GM12878 (cell line): Measurements from ENCODE around the gene UNC80. TPM values are rescaled to one million over a fixed set of nuclear protein-coding genes. Genes with fewer than 3 reads are reported as not detected.

Experiments used
- ATAC-seq: fragments of 200-7000 bp; cut with Tn5 transposase; 3 replicates; pipeline ENCODE4 v1.9.1; 2020; ENCODE audit warnings: mild to moderate bottlenecking, moderate library complexity
- BruUV-seq: library from RNA; stranded (reverse); fragments of 400-500 nt; replicated peaks from 2 replicates; lab custom pipeline; 2021; lab: Mats Ljungman, UMichigan
- CTCF ChIA-PET: fragments of 300-600 bp; sonication (Branson Sonifier 250); formaldehyde crosslinking; extraction: SDS; loops from one replicate; lab custom pipeline; 2021; ENCODE audit warnings: inconsistent platforms; lab: Yijun Ruan, JAX
- POLR2A ChIA-PET: fragments of 350-600 bp; formaldehyde crosslinking; extraction: SDS; loops from one replicate; lab custom pipeline; 2021; ENCODE audit warnings: inconsistent platforms; lab: Charles Lee
- RAD21 ChIA-PET: fragments of 300-600 bp; sonication (Branson Sonifier 250); formaldehyde crosslinking; loops from one replicate; lab custom pipeline; 2023; ENCODE audit warnings: antibody characterized with exemption; ENCODE audit not compliant: unreplicated experiment; lab: Charles Lee
- SMC1A ChIA-PET: fragments of 300-600 bp; sonication (Branson Sonifier 250); formaldehyde crosslinking; loops from one replicate; lab custom pipeline; 2023; ENCODE audit not compliant: unreplicated experiment, uncharacterized antibody; lab: Charles Lee
- DNase-seq: peaks from one replicate; pipeline ENCODE4 v3.0.0-alpha.2; 2011; ENCODE audit warnings: low read depth, low spot score
- FAIRE-seq: peaks from 3 replicates; lab custom pipeline; 2011; peaks lifted over from hg19 to GRCh38; lab: Jason Lieb, UNC
- H2AFZ ChIP-seq: 2 replicates; pipeline ENCODE4 v1.6.0; 2011; ENCODE audit warnings: low read depth, low read length, control low read depth; ENCODE audit not compliant: control insufficient read depth
- H3K27ac ChIP-seq: 2 replicates; pipeline ENCODE4 v1.5.1; 2011; ENCODE audit warnings: control low read depth; ENCODE audit not compliant: control insufficient read depth, insufficient read depth
- H3K27me3 ChIP-seq, 2 experiments: replicated peaks in 1 of 2; 2 replicates each; pipeline versions ENCODE4 v1.6.0 to v1.6.1; 2011; ENCODE audit warnings: low read length in 1 of 2; ENCODE audit not compliant: control insufficient read depth in 2 of 2, insufficient read depth in 2 of 2
- H3K36me3 ChIP-seq, 2 experiments: 2 replicates each; pipeline ENCODE4 v1.5.1; 2011; ENCODE audit warnings: low read length in 1 of 2; ENCODE audit not compliant: control insufficient read depth in 2 of 2, insufficient read depth in 2 of 2
- H3K4me1 ChIP-seq: 2 replicates; pipeline ENCODE4 v1.6.1; 2011; ENCODE audit warnings: mild to moderate bottlenecking, low read length, moderate library complexity, mixed read lengths; ENCODE audit not compliant: control insufficient read depth, insufficient read depth
- H3K4me2 ChIP-seq: 2 replicates; pipeline ENCODE4 v1.6.0; 2011; ENCODE audit warnings: control low read depth; ENCODE audit not compliant: control insufficient read depth, insufficient read depth
- H3K4me3 ChIP-seq: fragments of 200-600 bp; sonication (generic); 2 replicates; pipeline ENCODE4 v1.5.1; 2016
- H3K79me2 ChIP-seq: 2 replicates; pipeline ENCODE4 v1.6.0; 2011; ENCODE audit warnings: low read length; ENCODE audit not compliant: control insufficient read depth, insufficient read depth
- H3K9ac ChIP-seq: 2 replicates; pipeline ENCODE4 v1.8.0; 2011; ENCODE audit warnings: low read length, control low read depth, mixed read lengths; ENCODE audit not compliant: control insufficient read depth, insufficient read depth
- H3K9me3 ChIP-seq: replicated peaks from 3 replicates; pipeline ENCODE4 v1.5.1; 2011; ENCODE audit warnings: mild to moderate bottlenecking, low read length; ENCODE audit not compliant: control insufficient read depth, insufficient read depth
- H4K20me1 ChIP-seq: 2 replicates; pipeline ENCODE4 v1.6.0; 2011; ENCODE audit not compliant: control insufficient read depth, insufficient read depth
- CREM ChIP-seq: IDR thresholded peaks from 2 replicates; pipeline ENCODE4 v1.6.1; 2014; ENCODE audit warnings: antibody characterized with exemption, low read depth
- MYC ChIP-seq: IDR thresholded peaks from 2 replicates; pipeline ENCODE4 v1.6.1; 2011; ENCODE audit warnings: mild to moderate bottlenecking, low read length, moderate library complexity, inconsistent platforms; ENCODE audit not compliant: insufficient read depth, insufficient replicate concordance, insufficient read length, severe bottlenecking
- NFYB ChIP-seq: IDR thresholded peaks from 2 replicates; pipeline ENCODE4 v1.6.1; 2011; ENCODE audit warnings: low read depth, mild to moderate bottlenecking, low read length, improper control_type of control experiment, moderate library complexity; ENCODE audit not compliant: insufficient read depth
- PML ChIP-seq: IDR thresholded peaks from 2 replicates; pipeline ENCODE4 v1.6.1; 2012; ENCODE audit warnings: low read length, inconsistent platforms
- SP1 ChIP-seq: IDR thresholded peaks from one replicate; pipeline ENCODE4 v1.6.1; 2011; ENCODE audit warnings: low read depth, low read length
- TCF3 ChIP-seq: IDR thresholded peaks from 2 replicates; pipeline ENCODE4 v1.6.1; 2012; ENCODE audit warnings: low read depth, mild to moderate bottlenecking, low read length, borderline replicate concordance; ENCODE audit not compliant: insufficient read depth
- WGBS: methylation state at CpG from one replicate; pipeline ENCODE4 v1.1.6; 2016; ENCODE audit warnings: low lambda C conversion rate; ENCODE audit not compliant: insufficient replicate concordance, insufficient coverage; ENCODE audit errors: missing lambda C conversion rate; 5-methylcytosine and 5-hydroxymethylcytosine counted together
- in situ Hi-C: fragments of 300-500 bp; cut with MboI; formaldehyde crosslinking; loops from 9 replicates; pipeline ENCODE4 v1.14.3; 2018; ENCODE audit warnings: mixed read lengths
- intact Hi-C: fragments of 100-400 bp; cut with micrococcal nuclease; formaldehyde crosslinking; loops from one replicate; pipeline ENCODE4 v1.14.2; 2022; ENCODE audit not compliant: unreplicated experiment
- polyA plus RNA-seq, 11 experiments: library from polyadenylated mRNA; depleted of rRNA in 4 of 11; unstranded in 6 of 11; stranded (reverse) in 5 of 11; fragments of >200 nt; fragmentation: Nextera tagmentation in 4 of 11; fragmentation: Illumina TruSeq in 1 of 11; extraction: Ambion mirVana in 4 of 11; extraction: Trizol in 1 of 11; gene quantifications; 1 replicate in 1 of 11; 2 replicates in 10 of 11; pipeline versions ENCODE4 v1.2.1 to v1.2.3, GENCODE V29; 2011 to 2016; ENCODE audit warnings: inconsistent platforms in 2 of 11, missing spikeins in 2 of 11, low read depth in 1 of 11
- total RNA-seq, 4 experiments: library from RNA; depleted of rRNA in 3 of 4; stranded (reverse); fragments of >200 nt in 3 of 4; fragmentation: Illumina TruSeq in 1 of 4; extraction: Trizol in 1 of 4; gene quantifications; 2 replicates each; pipeline versions ENCODE4 v1.2.1 to v1.2.3, GENCODE V29; 2013 to 2021
- TF ChIP-seq, protein P1 (sequence below): fragments of 450-650 bp; IDR thresholded peaks from 2 replicates; pipeline ENCODE4 v1.6.1; 2016; ENCODE audit warnings: mild to moderate bottlenecking
- TF ChIP-seq, protein P2 (sequence below): IDR thresholded peaks from 2 replicates; pipeline ENCODE4 v1.6.1; 2012; ENCODE audit warnings: low read length, inconsistent platforms

The UNC80 gene
- total and polyA plus RNA-seq, 10 of the 15 experiments (the other 5 are each of a cell fraction or from before 2014, with no cell fraction given): not detected

DNA sequence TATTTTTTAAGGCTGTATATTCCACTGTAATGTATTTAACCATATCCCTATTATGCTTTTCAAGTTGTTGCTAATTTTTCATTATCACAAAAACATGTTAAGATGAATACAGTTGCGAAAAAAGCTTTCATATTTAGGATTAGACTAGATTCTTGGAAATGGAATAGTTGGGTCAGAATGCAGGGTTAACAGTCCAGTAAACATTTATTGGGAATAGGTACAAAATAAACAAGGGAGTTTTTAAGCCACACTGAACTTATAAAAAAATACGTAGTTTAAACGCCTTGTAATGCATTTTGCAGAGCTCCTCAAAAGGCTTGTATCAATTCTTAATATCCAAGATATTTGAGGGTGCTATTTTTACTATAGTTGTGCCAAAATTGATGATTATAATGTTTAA, 266.4 kb downstream of the UNC80 start:
- Histone ChIP-seq H3K9ac (no peak overlapping the region), H3K4me3 (no peak overlapping the region), H2AFZ (no peak overlapping the region), H3K4me1 (no peaks in the 10 kb centered on the region), H3K36me3 (0 out of 4 replicates have a peak, but pooled peaks cover 0 to 3% of the 10 kb centered on the region in 2 experiments), H3K79me2 (no peaks in the 10 kb centered on the region), H3K27ac (no peak overlapping the region), H3K27me3 (no peaks in the 10 kb centered on the region), H3K4me2 (no peak overlapping the region), H3K9me3 (no peaks in the 10 kb centered on the region), H4K20me1 (no peaks in the 10 kb centered on the region)
- no TSS peak for BruUV-seq
- TF ChIP-seq, protein P1, sequence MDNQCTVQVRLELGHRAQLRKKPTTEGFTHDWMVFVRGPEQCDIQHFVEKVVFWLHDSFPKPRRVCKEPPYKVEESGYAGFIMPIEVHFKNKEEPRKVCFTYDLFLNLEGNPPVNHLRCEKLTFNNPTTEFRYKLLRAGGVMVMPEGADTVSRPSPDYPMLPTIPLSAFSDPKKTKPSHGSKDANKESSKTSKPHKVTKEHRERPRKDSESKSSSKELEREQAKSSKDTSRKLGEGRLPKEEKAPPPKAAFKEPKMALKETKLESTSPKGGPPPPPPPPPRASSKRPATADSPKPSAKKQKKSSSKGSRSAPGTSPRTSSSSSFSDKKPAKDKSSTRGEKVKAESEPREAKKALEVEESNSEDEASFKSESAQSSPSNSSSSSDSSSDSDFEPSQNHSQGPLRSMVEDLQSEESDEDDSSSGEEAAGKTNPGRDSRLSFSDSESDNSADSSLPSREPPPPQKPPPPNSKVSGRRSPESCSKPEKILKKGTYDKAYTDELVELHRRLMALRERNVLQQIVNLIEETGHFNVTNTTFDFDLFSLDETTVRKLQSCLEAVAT: no peak
- no peak for TF ChIP-seq PML
- no peak for TF ChIP-seq NFYB
- no peak for TF ChIP-seq TCF3
- TF ChIP-seq, protein P2, sequence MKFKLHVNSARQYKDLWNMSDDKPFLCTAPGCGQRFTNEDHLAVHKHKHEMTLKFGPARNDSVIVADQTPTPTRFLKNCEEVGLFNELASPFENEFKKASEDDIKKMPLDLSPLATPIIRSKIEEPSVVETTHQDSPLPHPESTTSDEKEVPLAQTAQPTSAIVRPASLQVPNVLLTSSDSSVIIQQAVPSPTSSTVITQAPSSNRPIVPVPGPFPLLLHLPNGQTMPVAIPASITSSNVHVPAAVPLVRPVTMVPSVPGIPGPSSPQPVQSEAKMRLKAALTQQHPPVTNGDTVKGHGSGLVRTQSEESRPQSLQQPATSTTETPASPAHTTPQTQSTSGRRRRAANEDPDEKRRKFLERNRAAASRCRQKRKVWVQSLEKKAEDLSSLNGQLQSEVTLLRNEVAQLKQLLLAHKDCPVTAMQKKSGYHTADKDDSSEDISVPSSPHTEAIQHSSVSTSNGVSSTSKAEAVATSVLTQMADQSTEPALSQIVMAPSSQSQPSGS: no peak
- TF ChIP-seq SP1: no peak
- no peak for TF ChIP-seq CREM
- no peak for TF ChIP-seq MYC
- RAD21 ChIA-PET: no interaction called here
- no peak for FAIRE-seq
- 97% methylated on average over 3 of the region's 3 CpGs for WGBS
- intact Hi-C loops (no loop called here), in situ Hi-C loops (no loop called here)
- CTCF ChIA-PET: interaction anchor here (0.6 to 1.0 kb wide), 2 partner anchors 161 to 459 kb away, joined by 3 read pairs; no protein-coding TSS in a partner anchor
- POLR2A ChIA-PET: no interaction called here
- DNase-seq: no peak
- SMC1A ChIA-PET: interaction anchor here (0.7 to 0.8 kb wide), 2 partner anchors 9 to 154 kb away, joined by 3 read pairs; no protein-coding TSS in a partner anchor
- no peak for ATAC-seq
